Endothelial cell of umbilical vein (primary cell): ENCODE results near the gene TNFRSF14.
"Not testable (repeated sequence)": the region's sequence is repeated elsewhere in the genome, so short reads cannot be mapped to it uniquely, and the experiment has no call there.

Experiments used
- CTCF ChIP-seq, 2 donors: IDR thresholded peaks; 1 replicate in 1 of 2; 2 replicates in 1 of 2; pipeline ENCODE4 v1.5.1; 2011; ENCODE audit warnings: low read length in 2 of 2, mild to moderate bottlenecking in 2 of 2, moderate library complexity in 2 of 2, control low read depth in 1 of 2, inconsistent platforms in 1 of 2, low read depth in 1 of 2; ENCODE audit not compliant: insufficient read depth in 1 of 2; ENCODE audit errors: extremely low read depth in 1 of 2
- POLR2AphosphoS5 ChIP-seq: IDR thresholded peaks from 2 replicates; pipeline ENCODE4 v1.6.1; 2012; ENCODE audit warnings: low read depth, mild to moderate bottlenecking, control low read depth, low read length, moderate library complexity; ENCODE audit not compliant: insufficient read depth

GRCh38 chr1:2577565-2578075, 21.4 kb downstream of the TNFRSF14 start:
- TF ChIP-seq CTCF (IDR thresholded peaks at IDR 0.05; ENCODE audit: extremely low read depth in 1 of 2, insufficient read depth in 1 of 2, low read depth in 1 of 2, low read length in 2 of 2); POLR2AphosphoS5: not testable (repeated sequence)
